ENCODE data around the gene GREM1.

GREM1 gene

GRCh38 chr15:32743411-32744140, 25.8 kb downstream of the GREM1 start:
- H3K4me3 ChIP-seq (ENCODE audit: low read depth in 1 of 2, low read length in 1 of 2): no peak overlapping the region
- H3K27me3 ChIP-seq: peaks cover 11% of the 10 kb centered on the region
- no peaks in the 10 kb centered on the region for H3K4me1 ChIP-seq (ENCODE audit: control insufficient read depth in 1 of 2, insufficient read depth in 1 of 2, low read depth in 1 of 2, low read length in 1 of 2)
- H3K9me3 ChIP-seq: no peaks in the 10 kb centered on the region
- H3K27ac ChIP-seq: no peak overlapping the region
- TF ChIP-seq CTCF (IDR thresholded peaks at IDR 0.05): no peak
- no peaks in the 10 kb centered on the region for H3K36me3 ChIP-seq

- no peaks in the 10 kb centered on the region for H3K36me3 ChIP-seq
- no peaks in the 10 kb centered on the region for H3K9me3 ChIP-seq
- H3K4me1 ChIP-seq (ENCODE audit: control insufficient read depth in 1 of 2, insufficient read depth in 1 of 2, low read depth in 1 of 2, low read length in 1 of 2): no peaks in the 10 kb centered on the region
- no peak for TF ChIP-seq CTCF (IDR thresholded peaks at IDR 0.05)
- no peak overlapping the region for H3K27ac ChIP-seq
- no peak overlapping the region for H3K4me3 ChIP-seq (ENCODE audit: low read depth in 1 of 2, low read length in 1 of 2)
- no peaks in the 10 kb centered on the region for H3K27me3 ChIP-seq
These were observed 28.5 kb downstream of the GREM1 start for GRCh38 chr15:32746116-32746857.

- TF ChIP-seq CTCF (IDR thresholded peaks at IDR 0.05): no peak
- Histone ChIP-seq H3K36me3 (no peaks in the 10 kb centered on the region), H3K27ac (no peak overlapping the region), H3K4me3 (ENCODE audit: low read depth in 1 of 2, low read length in 1 of 2) (no peak overlapping the region), H3K9me3 (no peaks in the 10 kb centered on the region), H3K27me3 (no peaks in the 10 kb centered on the region), H3K4me1 (ENCODE audit: control insufficient read depth in 1 of 2, insufficient read depth in 1 of 2, low read depth in 1 of 2, low read length in 1 of 2) (no peaks in the 10 kb centered on the region)
These were observed 30.1 kb downstream of the GREM1 start for GRCh38 chr15:32747921-32748342.

GRCh38 chr15:32750979-32751378, 33.2 kb downstream of the GREM1 start:
- no peaks in the 10 kb centered on the region for H3K27me3 ChIP-seq
- H3K27ac ChIP-seq: no peak overlapping the region
- H3K9me3 ChIP-seq: no peaks in the 10 kb centered on the region
- H3K4me3 ChIP-seq (ENCODE audit: low read depth in 1 of 2, low read length in 1 of 2): no peak overlapping the region
- no peak for TF ChIP-seq CTCF (IDR thresholded peaks at IDR 0.05)
- H3K4me1 ChIP-seq (ENCODE audit: control insufficient read depth in 1 of 2, insufficient read depth in 1 of 2, low read depth in 1 of 2, low read length in 1 of 2): no peaks in the 10 kb centered on the region
- H3K36me3 ChIP-seq: no peaks in the 10 kb centered on the region

GRCh38 chr15:32757426-32757825, 39.6 kb downstream of the GREM1 start:
- H3K4me3 ChIP-seq (ENCODE audit: low read depth in 1 of 2, low read length in 1 of 2): no peak overlapping the region
- no peaks in the 10 kb centered on the region for H3K36me3 ChIP-seq
- H3K27ac ChIP-seq: no peak overlapping the region
- no peak for TF ChIP-seq CTCF (IDR thresholded peaks at IDR 0.05)
- no peaks in the 10 kb centered on the region for H3K4me1 ChIP-seq (ENCODE audit: control insufficient read depth in 1 of 2, insufficient read depth in 1 of 2, low read depth in 1 of 2, low read length in 1 of 2)
- no peaks in the 10 kb centered on the region for H3K9me3 ChIP-seq
- H3K27me3 ChIP-seq: peaks cover 11% of the 10 kb centered on the region
